KMS-11 (cell line): Measurements from ENCODE around the gene COL1A2.

Experiments used
- H2AFZ ChIP-seq: fragments of 200-600 bp; sonication (generic); 2 replicates; pipeline ENCODE4 v1.6.1; 2016; ENCODE audit warnings: antibody characterized with exemption, mixed run types, low read depth
- H3K27ac ChIP-seq: fragments of 200-600 bp; sonication (generic); 2 replicates; pipeline ENCODE4 v1.6.1; 2016; ENCODE audit warnings: mild to moderate bottlenecking, mixed run types
- H3K27me3 ChIP-seq: fragments of 200-600 bp; sonication (generic); 2 replicates; pipeline ENCODE4 v1.6.1; 2017; ENCODE audit warnings: mild to moderate bottlenecking, low read depth, mixed run types, moderate library complexity; ENCODE audit not compliant: insufficient read depth
- H3K36me3 ChIP-seq: fragments of 200-600 bp; sonication (generic); 2 replicates; pipeline ENCODE4 v1.6.1; 2017; ENCODE audit warnings: mild to moderate bottlenecking, mixed run types; ENCODE audit not compliant: insufficient read depth
- H3K4me1 ChIP-seq: fragments of 200-600 bp; sonication (generic); 2 replicates; pipeline ENCODE4 v1.6.1; 2016; ENCODE audit warnings: mild to moderate bottlenecking, low read depth, mixed run types; ENCODE audit not compliant: poor library complexity, severe bottlenecking
- H3K4me2 ChIP-seq: fragments of 200-600 bp; sonication (generic); 2 replicates; pipeline ENCODE4 v1.7.0; 2016; ENCODE audit warnings: mild to moderate bottlenecking, mixed run types
- H3K4me3 ChIP-seq: fragments of 200-600 bp; sonication (generic); IDR thresholded peaks from 2 replicates; pipeline ENCODE4 v1.6.1; 2017; ENCODE audit warnings: low read depth, low read length, mixed read lengths; ENCODE audit not compliant: insufficient read depth
- H3K79me2 ChIP-seq: fragments of 200-600 bp; sonication (generic); 2 replicates; pipeline ENCODE4 v1.6.1; 2016; ENCODE audit warnings: low read depth, mixed run types; ENCODE audit not compliant: insufficient read depth
- H3K9ac ChIP-seq: fragments of 200-600 bp; sonication (generic); 2 replicates; pipeline ENCODE4 v1.6.1; 2016; ENCODE audit warnings: mild to moderate bottlenecking, mixed run types
- H4K20me1 ChIP-seq: fragments of 200-600 bp; sonication (generic); 2 replicates; pipeline ENCODE4 v1.6.1; 2016; ENCODE audit warnings: mild to moderate bottlenecking, mixed run types; ENCODE audit not compliant: insufficient read depth
- TF ChIP-seq, protein P1 (sequence below): fragments of 200-600 bp; sonication (generic); conservative IDR thresholded peaks from 2 replicates; pipeline ENCODE4 v1.6.1; 2017; ENCODE audit warnings: low read depth, mild to moderate bottlenecking, antibody characterized with exemption, low read length, moderate library complexity, mixed read lengths

COL1A2 gene

DNA sequence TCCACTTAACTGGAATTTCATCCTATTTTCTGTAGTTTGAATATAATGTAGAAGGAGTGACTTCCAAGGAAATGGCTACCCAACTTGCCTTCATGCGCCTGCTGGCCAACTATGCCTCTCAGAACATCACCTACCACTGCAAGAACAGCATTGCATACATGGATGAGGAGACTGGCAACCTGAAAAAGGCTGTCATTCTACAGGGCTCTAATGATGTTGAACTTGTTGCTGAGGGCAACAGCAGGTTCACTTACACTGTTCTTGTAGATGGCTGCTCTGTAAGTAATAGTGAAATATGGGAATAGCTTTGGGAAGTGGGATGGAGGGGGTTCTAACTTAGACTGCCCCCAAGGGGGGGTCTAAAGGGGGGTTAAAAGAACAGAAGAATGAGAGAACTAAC lies 34.5 kb downstream of the COL1A2 start:
- TF ChIP-seq, protein P1, sequence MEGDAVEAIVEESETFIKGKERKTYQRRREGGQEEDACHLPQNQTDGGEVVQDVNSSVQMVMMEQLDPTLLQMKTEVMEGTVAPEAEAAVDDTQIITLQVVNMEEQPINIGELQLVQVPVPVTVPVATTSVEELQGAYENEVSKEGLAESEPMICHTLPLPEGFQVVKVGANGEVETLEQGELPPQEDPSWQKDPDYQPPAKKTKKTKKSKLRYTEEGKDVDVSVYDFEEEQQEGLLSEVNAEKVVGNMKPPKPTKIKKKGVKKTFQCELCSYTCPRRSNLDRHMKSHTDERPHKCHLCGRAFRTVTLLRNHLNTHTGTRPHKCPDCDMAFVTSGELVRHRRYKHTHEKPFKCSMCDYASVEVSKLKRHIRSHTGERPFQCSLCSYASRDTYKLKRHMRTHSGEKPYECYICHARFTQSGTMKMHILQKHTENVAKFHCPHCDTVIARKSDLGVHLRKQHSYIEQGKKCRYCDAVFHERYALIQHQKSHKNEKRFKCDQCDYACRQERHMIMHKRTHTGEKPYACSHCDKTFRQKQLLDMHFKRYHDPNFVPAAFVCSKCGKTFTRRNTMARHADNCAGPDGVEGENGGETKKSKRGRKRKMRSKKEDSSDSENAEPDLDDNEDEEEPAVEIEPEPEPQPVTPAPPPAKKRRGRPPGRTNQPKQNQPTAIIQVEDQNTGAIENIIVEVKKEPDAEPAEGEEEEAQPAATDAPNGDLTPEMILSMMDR: no peak
- no peak overlapping the region for H3K4me2 ChIP-seq
- H2AFZ ChIP-seq: no peak overlapping the region
- H3K36me3 ChIP-seq: no peaks in the 10 kb centered on the region
- no peaks in the 10 kb centered on the region for H3K4me1 ChIP-seq
- H4K20me1 ChIP-seq: no peaks in the 10 kb centered on the region
- no peak overlapping the region for H3K27ac ChIP-seq
- H3K9ac ChIP-seq: no peak overlapping the region
- no peaks in the 10 kb centered on the region for H3K27me3 ChIP-seq
- H3K4me3 ChIP-seq: no peak overlapping the region
- H3K79me2 ChIP-seq: no peaks in the 10 kb centered on the region

- H3K36me3 ChIP-seq: no peaks in the 10 kb centered on the region
- no peak overlapping the region for H3K27ac ChIP-seq
- TF ChIP-seq, protein P1: no peak
- no peaks in the 10 kb centered on the region for H3K79me2 ChIP-seq
- H3K9ac ChIP-seq: no peak overlapping the region
- no peak overlapping the region for H3K4me2 ChIP-seq
- no peaks in the 10 kb centered on the region for H4K20me1 ChIP-seq
- H3K4me3 ChIP-seq: no peak overlapping the region
- no peaks in the 10 kb centered on the region for H3K27me3 ChIP-seq
- no peak overlapping the region for H2AFZ ChIP-seq
- no peaks in the 10 kb centered on the region for H3K4me1 ChIP-seq
Measured at GRCh38 chr7:94431176-94431575, 36.5 kb downstream of the COL1A2 start.

DNA sequence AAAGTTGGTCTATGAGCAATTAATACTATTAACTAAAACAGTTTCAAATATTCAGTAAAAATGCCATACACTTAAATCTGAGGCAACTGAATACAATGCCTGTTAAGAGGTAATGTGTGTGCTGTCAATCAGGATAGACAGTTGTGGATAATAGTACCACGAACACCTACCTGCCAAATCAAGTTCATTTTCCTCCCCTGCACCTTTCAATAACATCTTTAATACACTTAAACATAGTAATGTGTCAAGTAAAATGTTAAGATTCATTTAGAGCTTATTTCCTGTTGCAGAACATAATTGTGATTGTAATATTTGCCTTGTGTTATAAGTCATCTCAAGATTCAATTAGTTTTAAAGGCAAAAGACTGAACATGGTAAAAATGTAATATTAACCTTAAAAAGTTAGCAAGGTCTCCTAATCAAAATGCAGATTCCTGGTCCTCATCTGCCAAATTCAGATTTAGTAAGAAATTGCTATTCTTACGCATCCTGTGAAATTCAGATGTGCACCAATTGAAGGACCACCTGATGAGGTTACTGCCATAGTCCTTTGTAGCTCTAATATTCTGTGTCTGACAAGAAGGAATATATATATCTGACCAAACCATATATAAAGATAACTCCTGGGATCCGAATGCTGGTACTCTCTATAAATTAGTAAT lies 37.1 kb downstream of the COL1A2 start:
- Histone ChIP-seq H3K4me2 (no peak overlapping the region), H2AFZ (no peak overlapping the region), H3K27ac (no peak overlapping the region), H3K36me3 (no peaks in the 10 kb centered on the region), H3K79me2 (no peaks in the 10 kb centered on the region), H3K4me1 (no peaks in the 10 kb centered on the region), H3K4me3 (no peak overlapping the region), H3K9ac (no peak overlapping the region), H3K27me3 (no peaks in the 10 kb centered on the region), H4K20me1 (no peaks in the 10 kb centered on the region)
- TF ChIP-seq, protein P1: no peak

DNA sequence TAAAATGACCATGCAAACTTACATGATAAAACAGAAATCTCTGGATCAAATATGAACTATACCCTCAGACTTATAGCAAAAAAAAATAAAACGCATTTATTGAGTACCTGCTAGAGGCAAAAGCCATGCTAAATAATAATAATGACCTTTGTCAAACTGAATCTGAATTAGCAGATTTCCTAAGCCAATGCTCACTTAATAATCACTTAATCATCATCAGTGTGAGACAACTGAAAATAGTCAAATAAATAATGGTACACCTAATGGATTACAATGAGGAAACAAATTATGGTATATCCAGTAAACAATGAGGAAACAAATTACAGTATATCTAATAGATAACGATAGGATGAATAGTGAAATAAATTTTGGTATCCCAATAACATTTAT lies 37.6 kb downstream of the COL1A2 start:
- Histone ChIP-seq H3K4me3 (no peak overlapping the region), H3K36me3 (no peaks in the 10 kb centered on the region), H3K79me2 (no peaks in the 10 kb centered on the region), H3K27ac (no peak overlapping the region), H3K27me3 (no peaks in the 10 kb centered on the region), H3K4me1 (no peaks in the 10 kb centered on the region), H2AFZ (no peak overlapping the region), H3K4me2 (no peak overlapping the region), H3K9ac (no peak overlapping the region), H4K20me1 (no peaks in the 10 kb centered on the region)
- TF ChIP-seq, protein P1: no peak
